Memory B cell (primary cell): Measurements from ENCODE around the gene KREMEN1.
A peak's percentile ranks its signal among the peaks of the same experiment; 100 is the strongest.
"Not testable (repeated sequence)": the region's sequence is repeated elsewhere in the genome, so short reads cannot be mapped to it uniquely, and the experiment has no call there.

Source experiments
- ATAC-seq: fragments of 150-1000 bp; cut with Tn5 transposase; 2 replicates; pipeline ENCODE4 v1.10.0; 2021; ENCODE audit warnings: low read depth, mild to moderate bottlenecking, moderate library complexity
- DNase-seq, 2 donors: peaks; one replicate each; pipeline ENCODE4 v3.0.0; 2022; ENCODE audit warnings: low spot score in 2 of 2
- H3K27ac Mint-ChIP-seq: one replicate; pipeline ENCODE4 v1.8.0; 2022; ENCODE audit warnings: mild to moderate bottlenecking, moderate library complexity, mixed read lengths
- H3K27me3 Mint-ChIP-seq: one replicate; pipeline ENCODE4 v1.8.0; 2022; ENCODE audit warnings: mixed read lengths
- H3K36me3 Mint-ChIP-seq: one replicate; pipeline ENCODE4 v1.8.0; 2022; ENCODE audit warnings: mild to moderate bottlenecking, mixed read lengths
- H3K4me1 Mint-ChIP-seq: one replicate; pipeline ENCODE4 v1.8.0; 2022; ENCODE audit warnings: mixed read lengths
- H3K4me3 Mint-ChIP-seq: one replicate; pipeline ENCODE4 v1.8.0; 2022; ENCODE audit warnings: mild to moderate bottlenecking, moderate library complexity, mixed read lengths
- H3K9me3 Mint-ChIP-seq: one replicate; pipeline ENCODE4 v1.8.0; 2022; ENCODE audit warnings: mixed read lengths

The KREMEN1 gene

GRCh38 chr22:29039684-29040083, 33.2 kb upstream of the KREMEN1 start:
- H3K36me3 Mint-ChIP-seq, H3K27me3 Mint-ChIP-seq, H3K9me3 Mint-ChIP-seq, H3K4me1 Mint-ChIP-seq, H3K27ac Mint-ChIP-seq, ATAC-seq, H3K4me3 Mint-ChIP-seq, DNase-seq: not testable (repeated sequence)

GRCh38 chr22:29040385-29041275, 32.2 kb upstream of the KREMEN1 start:
- ATAC-seq (peak; percentile 68), DNase-seq (peak; percentile 49 to 53)
- no peaks in the 10 kb centered on the region for H3K9me3 Mint-ChIP-seq
- H3K27me3 Mint-ChIP-seq: peaks cover 1% of the 10 kb centered on the region
- H3K4me1 Mint-ChIP-seq: no peaks in the 10 kb centered on the region
- no peaks in the 10 kb centered on the region for H3K36me3 Mint-ChIP-seq
- no peak overlapping the region for H3K27ac Mint-ChIP-seq
- no peak overlapping the region for H3K4me3 Mint-ChIP-seq

- H3K27me3 Mint-ChIP-seq: peaks cover 1% of the 10 kb centered on the region
- H3K4me3 Mint-ChIP-seq: no peak overlapping the region
- no peaks in the 10 kb centered on the region for H3K36me3 Mint-ChIP-seq
- H3K9me3 Mint-ChIP-seq: no peaks in the 10 kb centered on the region
- H3K27ac Mint-ChIP-seq: no peak overlapping the region
- H3K4me1 Mint-ChIP-seq: no peaks in the 10 kb centered on the region
- DNase-seq (no peak), ATAC-seq (no peak)
Measured at GRCh38 chr22:29041408-29041807, 31.4 kb upstream of the KREMEN1 start.

DNA sequence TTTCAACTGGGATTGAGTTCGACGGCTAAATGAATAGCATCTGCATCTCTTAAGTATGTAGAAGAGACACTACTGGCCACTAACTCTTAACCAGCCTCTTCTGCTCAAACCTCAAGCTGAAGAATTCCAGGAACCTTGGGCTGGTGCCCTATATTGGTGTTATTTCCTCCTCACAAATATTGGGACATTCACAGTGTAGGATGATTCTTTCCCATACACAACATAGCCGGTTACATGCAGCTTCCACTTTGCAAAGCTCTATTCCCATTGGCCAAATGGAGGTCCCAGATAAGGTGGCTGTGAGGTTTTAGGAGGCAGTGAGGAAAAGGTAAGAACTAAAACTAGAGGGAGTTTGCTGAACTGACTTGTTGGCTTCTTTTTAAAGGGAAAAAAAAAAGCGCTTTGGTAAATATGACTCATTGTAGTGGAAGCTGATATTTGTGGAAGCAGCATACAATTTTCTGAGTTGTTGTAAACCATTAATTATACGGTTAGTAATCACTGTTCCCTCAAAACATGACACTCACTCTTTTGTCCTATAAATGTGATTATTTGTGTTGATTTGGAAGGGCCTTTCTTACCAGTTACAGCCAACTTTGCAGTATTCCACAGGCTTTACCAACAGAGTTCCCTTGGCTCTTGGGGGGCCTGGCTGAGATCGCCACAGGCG, 28.8 kb upstream of the KREMEN1 start:
- Mint-ChIP-seq H3K27me3 (peaks cover 1% of the 10 kb centered on the region), H3K36me3 (no peaks in the 10 kb centered on the region), H3K4me3 (no peak overlapping the region), H3K9me3 (no peaks in the 10 kb centered on the region), H3K27ac (no peak overlapping the region), H3K4me1 (no peaks in the 10 kb centered on the region)
- ATAC-seq: no peak
- DNase-seq: no peak

DNA sequence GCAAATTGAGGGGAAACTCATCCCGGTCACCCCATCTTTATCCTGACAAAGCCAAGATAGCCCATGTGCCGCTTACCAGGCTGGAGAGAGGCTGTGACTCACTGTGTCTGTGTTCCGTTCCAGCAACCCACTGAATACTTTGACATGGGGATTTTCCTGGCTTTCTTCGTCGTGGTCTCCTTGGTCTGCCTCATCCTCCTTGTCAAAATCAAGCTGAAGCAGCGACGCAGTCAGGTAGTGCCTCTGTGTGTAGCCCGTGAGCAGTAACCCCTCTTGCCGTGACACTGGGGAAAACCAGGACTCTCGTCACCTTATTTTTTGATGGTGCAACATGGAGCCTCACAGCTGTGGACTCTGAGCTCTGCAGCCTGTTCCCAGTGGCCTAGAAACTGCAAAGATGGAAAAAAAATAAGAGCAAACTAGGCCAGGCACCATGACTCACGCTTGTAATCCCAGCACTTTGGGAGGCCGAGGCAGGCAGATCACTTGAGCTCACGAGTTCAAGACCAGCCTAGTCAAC, 28.1 kb upstream of the KREMEN1 start:
- DNase-seq (no peak), ATAC-seq (no peak)
- no peaks in the 10 kb centered on the region for H3K9me3 Mint-ChIP-seq
- H3K36me3 Mint-ChIP-seq: peaks cover 2% of the 10 kb centered on the region
- H3K4me3 Mint-ChIP-seq: no peak overlapping the region
- peaks cover 1% of the 10 kb centered on the region for H3K27me3 Mint-ChIP-seq
- H3K4me1 Mint-ChIP-seq: no peaks in the 10 kb centered on the region
- no peak overlapping the region for H3K27ac Mint-ChIP-seq

- no peak overlapping the region for H3K4me3 Mint-ChIP-seq
- peaks cover 2% of the 10 kb centered on the region for H3K36me3 Mint-ChIP-seq
- no peaks in the 10 kb centered on the region for H3K27me3 Mint-ChIP-seq
- H3K4me1 Mint-ChIP-seq: no peaks in the 10 kb centered on the region
- no peak for ATAC-seq
- DNase-seq: no peak
- no peak overlapping the region for H3K27ac Mint-ChIP-seq
- no peaks in the 10 kb centered on the region for H3K9me3 Mint-ChIP-seq
Measured at GRCh38 chr22:29048822-29049654, 23.8 kb upstream of the KREMEN1 start.

DNA sequence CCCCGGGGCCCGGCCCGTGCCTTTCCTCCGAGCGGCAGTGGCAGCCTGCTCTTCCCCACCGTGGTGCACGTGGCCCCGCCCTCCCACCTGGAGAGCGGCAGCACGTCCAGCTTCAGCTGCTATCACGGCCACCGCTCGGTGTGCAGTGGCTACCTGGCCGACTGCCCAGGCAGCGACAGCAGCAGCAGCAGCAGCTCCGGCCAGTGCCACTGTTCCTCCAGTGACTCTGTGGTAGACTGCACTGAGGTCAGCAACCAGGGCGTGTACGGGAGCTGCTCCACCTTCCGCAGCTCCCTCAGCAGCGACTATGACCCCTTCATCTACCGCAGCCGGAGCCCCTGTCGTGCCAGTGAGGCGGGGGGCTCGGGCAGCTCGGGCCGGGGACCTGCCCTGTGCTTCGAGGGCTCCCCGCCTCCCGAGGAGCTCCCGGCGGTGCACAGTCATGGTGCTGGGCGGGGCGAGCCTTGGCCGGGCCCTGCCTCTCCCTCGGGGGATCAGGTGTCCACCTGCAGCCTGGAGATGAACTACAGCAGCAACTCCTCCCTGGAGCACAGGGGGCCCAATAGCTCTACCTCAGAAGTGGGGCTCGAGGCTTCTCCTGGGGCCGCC, 23.1 kb upstream of the KREMEN1 start:
- peaks cover 2% of the 10 kb centered on the region for H3K36me3 Mint-ChIP-seq
- no peak for DNase-seq
- no peak for ATAC-seq
- no peak overlapping the region for H3K27ac Mint-ChIP-seq
- H3K4me1 Mint-ChIP-seq: no peaks in the 10 kb centered on the region
- no peaks in the 10 kb centered on the region for H3K9me3 Mint-ChIP-seq
- peaks cover 1% of the 10 kb centered on the region for H3K27me3 Mint-ChIP-seq
- no peak overlapping the region for H3K4me3 Mint-ChIP-seq

DNA sequence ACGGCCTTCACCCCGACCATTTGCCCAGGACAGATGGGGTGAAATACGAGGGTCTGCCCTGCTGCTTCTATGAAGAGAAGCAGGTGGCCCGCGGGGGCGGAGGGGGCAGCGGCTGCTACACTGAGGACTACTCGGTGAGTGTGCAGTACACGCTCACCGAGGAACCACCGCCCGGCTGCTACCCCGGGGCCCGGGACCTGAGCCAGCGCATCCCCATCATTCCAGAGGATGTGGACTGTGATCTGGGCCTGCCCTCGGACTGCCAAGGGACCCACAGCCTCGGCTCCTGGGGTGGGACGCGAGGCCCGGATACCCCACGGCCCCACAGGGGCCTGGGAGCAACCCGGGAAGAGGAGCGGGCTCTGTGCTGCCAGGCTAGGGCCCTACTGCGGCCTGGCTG, 22.4 kb upstream of the KREMEN1 start:
- no peak overlapping the region for H3K4me3 Mint-ChIP-seq
- no peak overlapping the region for H3K27ac Mint-ChIP-seq
- H3K27me3 Mint-ChIP-seq: peaks cover 2% of the 10 kb centered on the region
- peaks cover 2% of the 10 kb centered on the region for H3K36me3 Mint-ChIP-seq
- no peaks in the 10 kb centered on the region for H3K9me3 Mint-ChIP-seq
- DNase-seq: no peak
- no peak for ATAC-seq
- no peaks in the 10 kb centered on the region for H3K4me1 Mint-ChIP-seq

DNA sequence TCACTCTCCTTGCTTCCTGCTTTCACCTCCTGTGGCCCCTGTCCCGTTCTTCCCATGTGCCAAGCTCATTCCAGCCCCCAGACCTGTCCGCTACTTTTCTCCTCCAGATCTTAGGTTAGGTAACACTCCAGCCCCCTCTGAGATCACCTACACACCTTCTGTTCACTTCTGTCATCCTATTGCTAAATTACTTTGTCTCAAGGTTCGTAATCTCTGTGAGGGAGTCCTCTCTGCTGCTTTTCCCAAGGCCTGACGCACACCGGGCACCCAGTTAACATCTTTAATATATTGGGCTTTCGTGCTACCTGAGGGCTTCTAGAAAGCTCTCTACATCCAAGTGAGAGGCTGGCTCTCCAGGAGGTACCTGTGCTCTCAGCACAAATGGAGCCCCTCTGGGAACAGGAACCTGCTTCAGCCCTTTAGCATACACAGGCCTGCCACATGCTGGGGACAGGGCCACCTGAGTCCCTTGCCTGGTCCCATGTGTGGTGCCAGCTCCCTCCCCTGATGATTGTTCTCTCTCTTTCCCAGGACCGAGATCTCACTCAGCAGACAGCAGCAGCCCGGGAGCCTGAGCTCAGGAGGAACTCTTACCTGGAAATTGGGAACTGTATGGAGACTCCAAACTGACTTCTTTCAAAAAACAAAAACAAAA, 19.7 kb upstream of the KREMEN1 start:
- Mint-ChIP-seq H3K27ac (no peak overlapping the region), H3K36me3 (peaks cover 2% of the 10 kb centered on the region), H3K27me3 (peaks cover 2% of the 10 kb centered on the region), H3K4me1 (no peaks in the 10 kb centered on the region), H3K9me3 (no peaks in the 10 kb centered on the region), H3K4me3 (no peak overlapping the region)
- no peak for ATAC-seq
- no peak for DNase-seq

DNA sequence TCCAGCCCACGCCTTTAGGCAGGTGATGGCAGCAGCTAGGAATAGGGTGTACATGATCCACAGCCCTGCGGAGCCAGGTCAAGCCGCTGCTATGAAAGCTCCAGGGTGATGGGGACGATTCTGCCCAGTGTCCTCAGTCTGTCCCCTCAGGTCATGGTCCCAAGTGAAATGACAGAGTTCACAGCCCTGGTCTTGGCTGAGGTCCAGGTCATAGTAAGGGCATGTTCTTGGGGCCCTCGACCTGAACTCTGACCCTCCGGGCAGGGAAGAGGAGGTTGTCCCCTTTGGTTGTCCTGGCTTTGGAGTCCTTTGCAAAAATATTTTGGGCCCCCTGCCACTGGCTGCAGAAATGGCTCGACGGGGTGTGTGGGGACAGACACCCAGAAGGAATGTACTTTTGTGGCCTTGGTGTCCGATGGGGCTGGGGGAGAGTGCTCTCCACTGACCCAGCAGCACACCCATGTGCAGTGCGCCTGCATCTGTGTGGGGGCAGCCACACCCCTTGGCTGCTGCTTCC, 18.5 kb upstream of the KREMEN1 start:
- Mint-ChIP-seq H3K27me3 (peaks cover 2% of the 10 kb centered on the region), H3K4me3 (no peak overlapping the region), H3K27ac (no peak overlapping the region), H3K36me3 (peaks cover 2% of the 10 kb centered on the region), H3K9me3 (no peaks in the 10 kb centered on the region), H3K4me1 (no peaks in the 10 kb centered on the region)
- ATAC-seq (no peak), DNase-seq (no peak)

GRCh38 chr22:29055192-29055830, 17.5 kb upstream of the KREMEN1 start:
- Mint-ChIP-seq H3K4me3 (no peak overlapping the region), H3K27ac (no peak overlapping the region), H3K27me3 (peaks cover 6% of the 10 kb centered on the region), H3K4me1 (no peaks in the 10 kb centered on the region), H3K9me3 (no peaks in the 10 kb centered on the region), H3K36me3 (no peaks in the 10 kb centered on the region)
- DNase-seq (no peak), ATAC-seq (no peak)

DNA sequence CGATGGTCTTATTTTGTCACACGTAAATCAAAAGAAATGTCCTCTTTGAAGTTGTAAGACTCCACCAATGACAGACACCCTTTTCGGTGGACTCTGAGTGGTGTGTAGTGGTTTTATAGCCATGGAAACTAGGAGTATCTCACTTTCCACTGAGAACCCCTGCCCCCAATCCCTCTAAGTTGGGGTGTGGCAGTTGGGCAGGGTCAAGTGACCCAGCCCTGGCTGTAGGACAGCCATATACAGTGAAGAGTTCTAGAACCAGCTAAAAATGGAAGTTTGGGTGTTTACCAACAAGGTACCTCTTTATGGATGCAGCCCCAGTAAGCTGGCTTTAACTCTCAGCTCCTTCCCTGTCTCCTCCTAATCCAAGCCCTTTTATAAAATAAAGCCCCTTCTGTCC, 16.4 kb upstream of the KREMEN1 start:
- no peak overlapping the region for H3K27ac Mint-ChIP-seq
- no peaks in the 10 kb centered on the region for H3K36me3 Mint-ChIP-seq
- no peaks in the 10 kb centered on the region for H3K4me1 Mint-ChIP-seq
- no peak overlapping the region for H3K4me3 Mint-ChIP-seq
- no peaks in the 10 kb centered on the region for H3K9me3 Mint-ChIP-seq
- no peak for DNase-seq
- H3K27me3 Mint-ChIP-seq: peaks cover 11% of the 10 kb centered on the region
- no peak for ATAC-seq
